ENCODE measurements around the gene MRPS27.

DNA sequence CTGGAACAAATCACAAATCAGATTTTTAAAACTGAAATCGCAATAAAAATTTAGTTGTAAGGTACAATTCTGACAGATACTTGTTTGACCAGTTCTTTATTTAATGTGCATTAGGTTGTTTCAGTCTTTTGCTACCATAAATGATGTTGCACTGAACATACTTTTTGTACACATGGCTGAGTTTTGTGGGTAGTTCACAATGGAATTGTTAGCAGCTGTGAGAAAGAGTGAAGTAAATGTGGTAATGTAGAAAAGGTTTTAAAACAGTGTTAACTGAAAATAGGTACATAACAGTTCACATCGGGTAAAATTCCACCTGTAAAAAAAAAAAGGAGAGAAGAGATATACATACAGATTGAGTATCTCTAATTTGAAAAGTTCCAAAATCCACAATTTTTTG is 25.6 kb downstream of the MRPS27 start:
- no peak for TF ChIP-seq NFIC (IDR thresholded peaks at IDR 0.05; ENCODE audit: low read length)
- no peak for TF ChIP-seq EED (CRISPR knock-in tag; IDR thresholded peaks at IDR 0.05)
- no peak for TF ChIP-seq HOXA5 (CRISPR knock-in tag; IDR thresholded peaks at IDR 0.05)
- TF ChIP-seq KAT2B (IDR thresholded peaks at IDR 0.05; ENCODE audit: borderline replicate concordance, low read depth, low read length), result no peak

All from HepG2 (cell line).